HAP-1 (cell line): Measurements from ENCODE around the gene OR10H3.

Experiments
- DNase-seq, 2 experiments: peaks; one replicate each; pipeline ENCODE4 v3.0.0-alpha.2; 2016 to 2020; ENCODE audit warnings: low spot score in 2 of 2
- H3K27me3 ChIP-seq: fragments of 250-450 bp; sonication (Bioruptor Pico); 2 replicates; pipeline ENCODE4 v1.5.1; 2020; ENCODE audit warnings: low read depth, mild to moderate bottlenecking, moderate library complexity
- H3K36me3 ChIP-seq: fragments of 250-450 bp; sonication (Bioruptor Pico); replicated peaks from 2 replicates; pipeline ENCODE4 v1.5.1; 2020; ENCODE audit warnings: mild to moderate bottlenecking
- H3K4me1 ChIP-seq: fragments of 250-450 bp; sonication (Bioruptor Pico); 2 replicates; pipeline ENCODE4 v1.5.1; 2020; ENCODE audit warnings: mild to moderate bottlenecking
- H3K4me3 ChIP-seq: fragments of 250-450 bp; sonication (Bioruptor Pico); 2 replicates; pipeline ENCODE4 v1.5.1; 2020; ENCODE audit warnings: mild to moderate bottlenecking, moderate library complexity
- H3K9me3 ChIP-seq: fragments of 250-450 bp; sonication (Bioruptor Pico); 2 replicates; pipeline ENCODE4 v1.5.1; 2020; ENCODE audit warnings: mild to moderate bottlenecking, moderate library complexity
- in situ Hi-C: fragments of 300-500 bp; cut with MboI; formaldehyde crosslinking; loops from 3 replicates; pipeline ENCODE4 v1.14.3; 2020; ENCODE audit warnings: low sequenced_read_pairs, inconsistent platforms, mixed read lengths

Gene OR10H3

GRCh38 chr19:15737722-15738121, at the start of gene OR10H3:
Gene OR10H3 (plus strand): TSS chr19:15737985. CDS start chr19:15741393, 3,408 bp downstream.
- no peak for DNase-seq
- no peaks in the 10 kb centered on the region; the same call in 1 of the 2 replicates for H3K27me3 ChIP-seq
- no peaks in the 10 kb centered on the region for H3K9me3 ChIP-seq
- H3K36me3 ChIP-seq: no peaks in the 10 kb centered on the region
- in situ Hi-C loops: no loop called here
- no peak within 1 kb of the TSS for H3K4me3 ChIP-seq
- H3K4me1 ChIP-seq: no peaks in the 10 kb centered on the region

GRCh38 chr19:15696654-15697194, 41.1 kb upstream of the OR10H3 start:
- Histone ChIP-seq H3K4me1 (no peaks in the 10 kb centered on the region), H3K4me3 (no peak overlapping the region), H3K27me3 (no peaks in the 10 kb centered on the region), H3K9me3 (no peaks in the 10 kb centered on the region), H3K36me3 (no peaks in the 10 kb centered on the region)
- in situ Hi-C loops: no loop called here
- no peak for DNase-seq

GRCh38 chr19:15701757-15702533, 35.8 kb upstream of the OR10H3 start:
- Histone ChIP-seq H3K9me3 (no peaks in the 10 kb centered on the region), H3K4me3 (no peak overlapping the region), H3K27me3 (no peaks in the 10 kb centered on the region), H3K36me3 (no peaks in the 10 kb centered on the region), H3K4me1 (no peaks in the 10 kb centered on the region)
- DNase-seq: no peak
- in situ Hi-C loops: no loop called here

- Histone ChIP-seq H3K9me3 (no peaks in the 10 kb centered on the region), H3K4me3 (no peak overlapping the region), H3K4me1 (no peaks in the 10 kb centered on the region), H3K27me3 (no peaks in the 10 kb centered on the region), H3K36me3 (no peaks in the 10 kb centered on the region)
- in situ Hi-C loops: no loop called here
- DNase-seq: peak; percentile 11 to 71
Measured at GRCh38 chr19:15702534-15702930, 35.3 kb upstream of the OR10H3 start.

GRCh38 chr19:15714638-15715037, 23.1 kb upstream of the OR10H3 start:
- Histone ChIP-seq H3K4me1 (no peaks in the 10 kb centered on the region), H3K27me3 (no peaks in the 10 kb centered on the region), H3K36me3 (no peaks in the 10 kb centered on the region), H3K9me3 (no peaks in the 10 kb centered on the region), H3K4me3 (no peak overlapping the region)
- in situ Hi-C loops: no loop called here
- DNase-seq: no peak

- no peak for DNase-seq
- no peaks in the 10 kb centered on the region for H3K4me1 ChIP-seq
- H3K4me3 ChIP-seq: no peak overlapping the region
- H3K9me3 ChIP-seq: no peaks in the 10 kb centered on the region
- no peaks in the 10 kb centered on the region for H3K36me3 ChIP-seq
- H3K27me3 ChIP-seq: no peaks in the 10 kb centered on the region
- in situ Hi-C loops: no loop called here
Measured at GRCh38 chr19:15715642-15716041, 22.1 kb upstream of the OR10H3 start.

- no peak for DNase-seq
- in situ Hi-C loops: no loop called here
- H3K4me1 ChIP-seq: no peaks in the 10 kb centered on the region
- H3K36me3 ChIP-seq: no peaks in the 10 kb centered on the region
- H3K9me3 ChIP-seq: no peaks in the 10 kb centered on the region
- no peak overlapping the region for H3K4me3 ChIP-seq
- H3K27me3 ChIP-seq: no peaks in the 10 kb centered on the region
Measured at GRCh38 chr19:15717809-15718208, 20.0 kb upstream of the OR10H3 start.

GRCh38 chr19:15721268-15721667, 16.5 kb upstream of the OR10H3 start:
- no peak for DNase-seq

GRCh38 chr19:15722956-15723355, 14.8 kb upstream of the OR10H3 start:
- no peak for DNase-seq
- Histone ChIP-seq H3K27me3 (no peaks in the 10 kb centered on the region), H3K4me1 (no peaks in the 10 kb centered on the region), H3K36me3 (no peaks in the 10 kb centered on the region), H3K9me3 (no peaks in the 10 kb centered on the region), H3K4me3 (no peak overlapping the region)
- in situ Hi-C loops: no loop called here

More at GRCh38 chr19:15721268-15721667, 16.5 kb upstream of the OR10H3 start:
- in situ Hi-C loops: no loop called here
- H3K36me3 ChIP-seq: no peaks in the 10 kb centered on the region
- no peaks in the 10 kb centered on the region for H3K27me3 ChIP-seq
- no peak overlapping the region for H3K4me3 ChIP-seq
- no peaks in the 10 kb centered on the region for H3K4me1 ChIP-seq
- no peaks in the 10 kb centered on the region for H3K9me3 ChIP-seq

- in situ Hi-C loops: no loop called here
- Histone ChIP-seq H3K4me3 (no peak within 1 kb of the TSS), H3K4me1 (no peaks in the 10 kb centered on the region), H3K36me3 (no peaks in the 10 kb centered on the region), H3K9me3 (no peaks in the 10 kb centered on the region), H3K27me3 (no peaks in the 10 kb centered on the region)
- no peak for DNase-seq
Measured at GRCh38 chr19:15727724-15728123, 10.1 kb upstream of the OR10H3 start, which contains the start of gene OR10H2. Gene OR10H2 (plus strand): TSS chr19:15728024. CDS start chr19:15728044, 20 bp downstream.

GRCh38 chr19:15730538-15730937, 7.2 kb upstream of the OR10H3 start:
- no peaks in the 10 kb centered on the region; the same call in 1 of the 2 replicates for H3K27me3 ChIP-seq
- H3K4me3 ChIP-seq: no peak overlapping the region
- no peaks in the 10 kb centered on the region for H3K4me1 ChIP-seq
- in situ Hi-C loops: no loop called here
- DNase-seq: no peak
- no peaks in the 10 kb centered on the region for H3K36me3 ChIP-seq
- H3K9me3 ChIP-seq: no peaks in the 10 kb centered on the region

- Histone ChIP-seq H3K4me1 (no peaks in the 10 kb centered on the region), H3K27me3 (no peaks in the 10 kb centered on the region; the same call in 1 of the 2 replicates), H3K4me3 (no peak overlapping the region), H3K36me3 (no peaks in the 10 kb centered on the region), H3K9me3 (no peaks in the 10 kb centered on the region)
- no peak for DNase-seq
- in situ Hi-C loops: no loop called here
Measured at GRCh38 chr19:15732388-15732787, 5.4 kb upstream of the OR10H3 start.

GRCh38 chr19:15733895-15734294, 3.9 kb upstream of the OR10H3 start:
- Histone ChIP-seq H3K36me3 (no peaks in the 10 kb centered on the region), H3K9me3 (no peaks in the 10 kb centered on the region), H3K4me1 (no peaks in the 10 kb centered on the region), H3K27me3 (no peaks in the 10 kb centered on the region; the same call in 1 of the 2 replicates), H3K4me3 (no peak overlapping the region)
- no peak for DNase-seq
- in situ Hi-C loops: no loop called here

GRCh38 chr19:15740785-15741184, 3.0 kb downstream of the OR10H3 start:
- DNase-seq: no peak
- H3K4me3 ChIP-seq: no peak overlapping the region
- H3K36me3 ChIP-seq: no peaks in the 10 kb centered on the region
- in situ Hi-C loops: no loop called here
- no peaks in the 10 kb centered on the region for H3K4me1 ChIP-seq
- no peaks in the 10 kb centered on the region for H3K9me3 ChIP-seq
- no peaks in the 10 kb centered on the region for H3K27me3 ChIP-seq
